RWPE2 (cell line): ENCODE data around the gene CASQ2.

ENCODE experiments used
- ATAC-seq: fragments of 200-7000 bp; cut with Tn5 transposase; 3 replicates; pipeline ENCODE4 v1.9.1; 2021; ENCODE audit warnings: low read depth
- DNase-seq: peaks from one replicate; pipeline ENCODE4 v3.0.0-alpha.2; 2020; ENCODE audit warnings: low spot score
- H3K27ac ChIP-seq: fragments of 450-650 bp; 2 replicates; pipeline ENCODE4 v1.5.1; 2017; ENCODE audit warnings: mild to moderate bottlenecking; ENCODE audit not compliant: poor library complexity, severe bottlenecking
- H3K27me3 ChIP-seq: fragments of 250-450 bp; sonication (Bioruptor Pico); 2 replicates; pipeline ENCODE4 v1.5.1; 2021; ENCODE audit warnings: mild to moderate bottlenecking, moderate library complexity; ENCODE audit not compliant: insufficient read depth, poor library complexity, severe bottlenecking
- H3K36me3 ChIP-seq: fragments of 250-450 bp; sonication (Bioruptor Pico); 2 replicates; pipeline ENCODE4 v1.5.1; 2020; ENCODE audit warnings: low read depth, mild to moderate bottlenecking, moderate library complexity
- H3K4me1 ChIP-seq: fragments of 250-450 bp; sonication (Bioruptor Pico); 2 replicates; pipeline ENCODE4 v1.5.1; 2021; ENCODE audit warnings: mild to moderate bottlenecking, moderate library complexity; ENCODE audit not compliant: insufficient read depth, poor library complexity, severe bottlenecking
- H3K4me3 ChIP-seq: fragments of 250-450 bp; sonication (Bioruptor Pico); 2 replicates; pipeline ENCODE4 v1.5.1; 2021; ENCODE audit warnings: mild to moderate bottlenecking, moderate library complexity; ENCODE audit not compliant: severe bottlenecking
- H3K9me3 ChIP-seq: fragments of 250-450 bp; sonication (Bioruptor Pico); 2 replicates; pipeline ENCODE4 v1.5.1; 2021; ENCODE audit warnings: mild to moderate bottlenecking, moderate library complexity; ENCODE audit not compliant: severe bottlenecking
- CTCF ChIP-seq: fragments of 450-650 bp; IDR thresholded peaks from one replicate; pipeline ENCODE4 v1.5.1; 2017; ENCODE audit warnings: mild to moderate bottlenecking, moderate library complexity; ENCODE audit not compliant: poor library complexity, severe bottlenecking

CASQ2 gene

GRCh38 chr1:115719285-115719684 is 49.2 kb downstream of the CASQ2 start:
- DNase-seq (no peak), ATAC-seq (no peak)
- Histone ChIP-seq H3K27ac (no peak overlapping the region), H3K4me3 (no peak overlapping the region), H3K4me1 (peaks cover 12% of the 10 kb centered on the region), H3K36me3 (no peaks in the 10 kb centered on the region), H3K27me3 (no peaks in the 10 kb centered on the region), H3K9me3 (no peaks in the 10 kb centered on the region)
- no peak for TF ChIP-seq CTCF

- Histone ChIP-seq H3K9me3 (no peaks in the 10 kb centered on the region), H3K27me3 (no peaks in the 10 kb centered on the region), H3K4me3 (no peak overlapping the region), H3K36me3 (no peaks in the 10 kb centered on the region), H3K27ac (no peak overlapping the region), H3K4me1 (peaks cover 15% of the 10 kb centered on the region)
- ATAC-seq: no peak
- DNase-seq: no peak
- no peak for TF ChIP-seq CTCF
Observed at GRCh38 chr1:115718011-115718754, 50.3 kb downstream of the CASQ2 start.

- ATAC-seq: no peak
Observed at GRCh38 chr1:115717541-115717940, 51.0 kb downstream of the CASQ2 start.

GRCh38 chr1:115714572-115715141 is 53.9 kb downstream of the CASQ2 start:
- DNase-seq (peak; percentile 76), ATAC-seq (peak; percentile 76)
- Histone ChIP-seq H3K36me3 (no peaks in the 10 kb centered on the region), H3K9me3 (no peaks in the 10 kb centered on the region), H3K27ac (peak overlapping the region; percentile 57), H3K27me3 (no peaks in the 10 kb centered on the region), H3K4me3 (no peak overlapping the region), H3K4me1 (peaks cover 15% of the 10 kb centered on the region)
- TF ChIP-seq CTCF: no peak

More at GRCh38 chr1:115717541-115717940, 51.0 kb downstream of the CASQ2 start:
- Histone ChIP-seq H3K9me3 (no peaks in the 10 kb centered on the region), H3K27ac (no peak overlapping the region), H3K4me1 (peaks cover 15% of the 10 kb centered on the region), H3K36me3 (no peaks in the 10 kb centered on the region), H3K27me3 (no peaks in the 10 kb centered on the region), H3K4me3 (no peak overlapping the region)
- TF ChIP-seq CTCF: peak; percentile 47
- DNase-seq: no peak

- Histone ChIP-seq H3K36me3 (no peaks in the 10 kb centered on the region), H3K27ac (peak overlapping the region; percentile 57), H3K4me1 (peaks cover 15% of the 10 kb centered on the region), H3K4me3 (no peak overlapping the region), H3K9me3 (no peaks in the 10 kb centered on the region), H3K27me3 (no peaks in the 10 kb centered on the region)
- ATAC-seq (no peak), DNase-seq (no peak)
- TF ChIP-seq CTCF: no peak
Observed at GRCh38 chr1:115713906-115714305, 54.6 kb downstream of the CASQ2 start.
